A549 (cell line): ENCODE results near the gene PPP1R15A. TPM values are rescaled to one million over a fixed set of nuclear protein-coding genes. Genes with fewer than 3 reads are reported as not detected.

ENCODE experiments used
- polyA plus RNA-seq, 4 experiments: library from polyadenylated mRNA; depleted of rRNA in 3 of 4; stranded (reverse); fragments of >200 nt; fragmentation: RNase III in 1 of 4; extraction: RNeasy Plus Mini Kit Qiagen cat#74134 plus additional on column Dnase treatment in 1 of 4; gene quantifications; 2 replicates in 3 of 4; 3 replicates in 1 of 4; pipeline ENCODE4 v1.2.3, GENCODE V29; 2011 to 2017

Gene PPP1R15A
- polyA plus RNA-seq, 2 of the 4 experiments (the other 2 are of a cell fraction) = 29.7 to 74.2 TPM

Other genes starting within 250 kb of the PPP1R15A start
Only the 30 nearest of the 32 such genes appear.
- 1.8 and 2.5 TPM in 2 replicates for gene DBP, start 235.0 kb upstream of the PPP1R15A start, polyA plus RNA-seq (2011; rRNA removed)
- 3.8 to 5.5 TPM (median 4.1 TPM) in 3 replicates for gene DBP, start 235.0 kb upstream of the PPP1R15A start, polyA plus RNA-seq (2017; fragmentation: RNase III; extraction: RNeasy Plus Mini Kit Qiagen cat#74134 plus additional on column Dnase treatment)
- gene CA11, start 226.2 kb upstream of the PPP1R15A start, polyA plus RNA-seq (2011; rRNA removed) = 8.8 and 9.8 TPM in 2 replicates
- 12.8 to 21.0 TPM (median 17.5 TPM) in 3 replicates for gene CA11, start 226.2 kb upstream of the PPP1R15A start, polyA plus RNA-seq (2017; fragmentation: RNase III; extraction: RNeasy Plus Mini Kit Qiagen cat#74134 plus additional on column Dnase treatment)
- gene NTN5, start 199.4 kb upstream of the PPP1R15A start, polyA plus RNA-seq (2011; rRNA removed) = 0.22 and 0.41 TPM in 2 replicates
- gene NTN5, start 199.4 kb upstream of the PPP1R15A start, polyA plus RNA-seq (2017; fragmentation: RNase III; extraction: RNeasy Plus Mini Kit Qiagen cat#74134 plus additional on column Dnase treatment) = 0.18 to 0.44 TPM (median 0.28 TPM) in 3 replicates
- not detected in 2 replicates for gene FUT2, start 176.4 kb upstream of the PPP1R15A start, polyA plus RNA-seq (2011; rRNA removed)
- not detected in 3 replicates for gene FUT2, start 176.4 kb upstream of the PPP1R15A start, polyA plus RNA-seq (2017; fragmentation: RNase III; extraction: RNeasy Plus Mini Kit Qiagen cat#74134 plus additional on column Dnase treatment)
- 0.45 and 0.52 TPM in 2 replicates for gene MAMSTR, start 152.7 kb upstream of the PPP1R15A start, polyA plus RNA-seq (2011; rRNA removed)
- 0.33 to 0.44 TPM (median 0.40 TPM) in 3 replicates for gene MAMSTR, start 152.7 kb upstream of the PPP1R15A start, polyA plus RNA-seq (2017; fragmentation: RNase III; extraction: RNeasy Plus Mini Kit Qiagen cat#74134 plus additional on column Dnase treatment)
- gene RASIP1, start 131.8 kb upstream of the PPP1R15A start, polyA plus RNA-seq (2011; rRNA removed) = 0.33 and 0.40 TPM in 2 replicates
- gene RASIP1, start 131.8 kb upstream of the PPP1R15A start, polyA plus RNA-seq (2017; fragmentation: RNase III; extraction: RNeasy Plus Mini Kit Qiagen cat#74134 plus additional on column Dnase treatment) = 0.36 to 0.62 TPM (median 0.45 TPM) in 3 replicates
- gene IZUMO1, start 125.5 kb upstream of the PPP1R15A start, polyA plus RNA-seq (2011; rRNA removed) = not detected in 2 replicates
- gene IZUMO1, start 125.5 kb upstream of the PPP1R15A start, polyA plus RNA-seq (2017; fragmentation: RNase III; extraction: RNeasy Plus Mini Kit Qiagen cat#74134 plus additional on column Dnase treatment) = not detected in 3 replicates
- gene FUT1, start 119.8 kb upstream of the PPP1R15A start, polyA plus RNA-seq (2011; rRNA removed) = 1.4 and 1.5 TPM in 2 replicates
- 0.05 to 0.13 TPM (median 0.09 TPM) in 3 replicates for gene FUT1, start 119.8 kb upstream of the PPP1R15A start, polyA plus RNA-seq (2017; fragmentation: RNase III; extraction: RNeasy Plus Mini Kit Qiagen cat#74134 plus additional on column Dnase treatment)
- 0.06 TPM in 1 of 2 replicates, not detected in the other for gene FGF21, start 116.9 kb upstream of the PPP1R15A start, polyA plus RNA-seq (2011; rRNA removed)
- not detected in 3 replicates for gene FGF21, start 116.9 kb upstream of the PPP1R15A start, polyA plus RNA-seq (2017; fragmentation: RNase III; extraction: RNeasy Plus Mini Kit Qiagen cat#74134 plus additional on column Dnase treatment)
- 30.4 and 31.9 TPM in 2 replicates for gene BCAT2, start 61.4 kb upstream of the PPP1R15A start, polyA plus RNA-seq (2011; rRNA removed)
- gene BCAT2, start 61.4 kb upstream of the PPP1R15A start, polyA plus RNA-seq (2017; fragmentation: RNase III; extraction: RNeasy Plus Mini Kit Qiagen cat#74134 plus additional on column Dnase treatment) = 46.4 to 47.9 TPM (median 47.2 TPM) in 3 replicates
- gene HSD17B14, start 35.9 kb upstream of the PPP1R15A start, polyA plus RNA-seq (2011; rRNA removed) = 8.1 and 11.1 TPM in 2 replicates
- 10.6 to 20.9 TPM (median 19.5 TPM) in 3 replicates for gene HSD17B14, start 35.9 kb upstream of the PPP1R15A start, polyA plus RNA-seq (2017; fragmentation: RNase III; extraction: RNeasy Plus Mini Kit Qiagen cat#74134 plus additional on column Dnase treatment)
- gene PLEKHA4, start 3.8 kb upstream of the PPP1R15A start, polyA plus RNA-seq (2011; rRNA removed) = 0.34 and 0.42 TPM in 2 replicates
- gene PLEKHA4, start 3.8 kb upstream of the PPP1R15A start, polyA plus RNA-seq (2017; fragmentation: RNase III; extraction: RNeasy Plus Mini Kit Qiagen cat#74134 plus additional on column Dnase treatment) = 0.46 to 0.78 TPM (median 0.47 TPM) in 3 replicates
- not detected in 2 replicates for gene TULP2, start 26.3 kb downstream of the PPP1R15A start, polyA plus RNA-seq (2011; rRNA removed)
- gene TULP2, start 26.3 kb downstream of the PPP1R15A start, polyA plus RNA-seq (2017; fragmentation: RNase III; extraction: RNeasy Plus Mini Kit Qiagen cat#74134 plus additional on column Dnase treatment) = not detected in 3 replicates
- 58.5 and 79.5 TPM in 2 replicates for gene NUCB1, start 27.9 kb downstream of the PPP1R15A start, polyA plus RNA-seq (2011; rRNA removed)
- gene NUCB1, start 27.9 kb downstream of the PPP1R15A start, polyA plus RNA-seq (2017; fragmentation: RNase III; extraction: RNeasy Plus Mini Kit Qiagen cat#74134 plus additional on column Dnase treatment) = 154 to 182 TPM (median 174 TPM) in 3 replicates
- gene DHDH, start 61.3 kb downstream of the PPP1R15A start, polyA plus RNA-seq (2011; rRNA removed) = 0.60 and 0.78 TPM in 2 replicates
- 1.1 to 1.2 TPM (median 1.2 TPM) in 3 replicates for gene DHDH, start 61.3 kb downstream of the PPP1R15A start, polyA plus RNA-seq (2017; fragmentation: RNase III; extraction: RNeasy Plus Mini Kit Qiagen cat#74134 plus additional on column Dnase treatment)
- 120 and 134 TPM in 2 replicates for gene BAX, start 82.5 kb downstream of the PPP1R15A start, polyA plus RNA-seq (2011; rRNA removed)
- 265 to 299 TPM (median 284 TPM) in 3 replicates for gene BAX, start 82.5 kb downstream of the PPP1R15A start, polyA plus RNA-seq (2017; fragmentation: RNase III; extraction: RNeasy Plus Mini Kit Qiagen cat#74134 plus additional on column Dnase treatment)
- 4,743 and 7,067 TPM in 2 replicates for gene FTL, start 92.9 kb downstream of the PPP1R15A start, polyA plus RNA-seq (2011; rRNA removed)
- 12,141 to 13,930 TPM (median 13,921 TPM) in 3 replicates for gene FTL, start 92.9 kb downstream of the PPP1R15A start, polyA plus RNA-seq (2017; fragmentation: RNase III; extraction: RNeasy Plus Mini Kit Qiagen cat#74134 plus additional on column Dnase treatment)
- 10.3 and 16.4 TPM in 2 replicates for gene GYS1, start 120.9 kb downstream of the PPP1R15A start, polyA plus RNA-seq (2011; rRNA removed)
- gene GYS1, start 120.9 kb downstream of the PPP1R15A start, polyA plus RNA-seq (2017; fragmentation: RNase III; extraction: RNeasy Plus Mini Kit Qiagen cat#74134 plus additional on column Dnase treatment) = 23.8 to 25.0 TPM (median 24.8 TPM) in 3 replicates
- 146 and 186 TPM in 2 replicates for gene RUVBL2, start 121.5 kb downstream of the PPP1R15A start, polyA plus RNA-seq (2011; rRNA removed)
- 213 to 274 TPM (median 225 TPM) in 3 replicates for gene RUVBL2, start 121.5 kb downstream of the PPP1R15A start, polyA plus RNA-seq (2017; fragmentation: RNase III; extraction: RNeasy Plus Mini Kit Qiagen cat#74134 plus additional on column Dnase treatment)
- gene LHB, start 144.7 kb downstream of the PPP1R15A start, polyA plus RNA-seq (2011; rRNA removed) = not detected in 2 replicates
- 0.22 TPM in 1 of 3 replicates, not detected in the others for gene LHB, start 144.7 kb downstream of the PPP1R15A start, polyA plus RNA-seq (2017; fragmentation: RNase III; extraction: RNeasy Plus Mini Kit Qiagen cat#74134 plus additional on column Dnase treatment)
- gene CGB3, start 151.9 kb downstream of the PPP1R15A start, polyA plus RNA-seq (2011; rRNA removed) = not detected in 2 replicates
- 0.13 to 0.28 TPM in 2 of 3 replicates, not detected in the other for gene CGB3, start 151.9 kb downstream of the PPP1R15A start, polyA plus RNA-seq (2017; fragmentation: RNase III; extraction: RNeasy Plus Mini Kit Qiagen cat#74134 plus additional on column Dnase treatment)
- not detected in 2 replicates for gene CGB2, start 159.5 kb downstream of the PPP1R15A start, polyA plus RNA-seq (2011; rRNA removed)
- gene CGB2, start 159.5 kb downstream of the PPP1R15A start, polyA plus RNA-seq (2017; fragmentation: RNase III; extraction: RNeasy Plus Mini Kit Qiagen cat#74134 plus additional on column Dnase treatment) = not detected in 3 replicates
- gene CGB1, start 164.5 kb downstream of the PPP1R15A start, polyA plus RNA-seq (2011; rRNA removed) = not detected in 2 replicates
- 0.13 TPM in 1 of 3 replicates, not detected in the others for gene CGB1, start 164.5 kb downstream of the PPP1R15A start, polyA plus RNA-seq (2017; fragmentation: RNase III; extraction: RNeasy Plus Mini Kit Qiagen cat#74134 plus additional on column Dnase treatment)
- gene CGB5, start 171.4 kb downstream of the PPP1R15A start, polyA plus RNA-seq (2011; rRNA removed) = 0.15 and 0.23 TPM in 2 replicates
- gene CGB5, start 171.4 kb downstream of the PPP1R15A start, polyA plus RNA-seq (2017; fragmentation: RNase III; extraction: RNeasy Plus Mini Kit Qiagen cat#74134 plus additional on column Dnase treatment) = 0.53 to 0.94 TPM (median 0.71 TPM) in 3 replicates
- 0.63 and 0.95 TPM in 2 replicates for gene CGB8, start 176.7 kb downstream of the PPP1R15A start, polyA plus RNA-seq (2011; rRNA removed)
- 2.0 to 2.7 TPM (median 2.4 TPM) in 3 replicates for gene CGB8, start 176.7 kb downstream of the PPP1R15A start, polyA plus RNA-seq (2017; fragmentation: RNase III; extraction: RNeasy Plus Mini Kit Qiagen cat#74134 plus additional on column Dnase treatment)
- 0.34 and 0.56 TPM in 2 replicates for gene CGB7, start 185.3 kb downstream of the PPP1R15A start, polyA plus RNA-seq (2011; rRNA removed)
- gene CGB7, start 185.3 kb downstream of the PPP1R15A start, polyA plus RNA-seq (2017; fragmentation: RNase III; extraction: RNeasy Plus Mini Kit Qiagen cat#74134 plus additional on column Dnase treatment) = 0.63 to 0.88 TPM (median 0.79 TPM) in 3 replicates
- gene NTF4, start 192.4 kb downstream of the PPP1R15A start, polyA plus RNA-seq (2011; rRNA removed) = 0.34 and 0.37 TPM in 2 replicates
- 1.0 to 2.4 TPM (median 1.7 TPM) in 3 replicates for gene NTF4, start 192.4 kb downstream of the PPP1R15A start, polyA plus RNA-seq (2017; fragmentation: RNase III; extraction: RNeasy Plus Mini Kit Qiagen cat#74134 plus additional on column Dnase treatment)
- not detected in 2 replicates for gene KCNA7, start 200.3 kb downstream of the PPP1R15A start, polyA plus RNA-seq (2011; rRNA removed)
- not detected in 3 replicates for gene KCNA7, start 200.3 kb downstream of the PPP1R15A start, polyA plus RNA-seq (2017; fragmentation: RNase III; extraction: RNeasy Plus Mini Kit Qiagen cat#74134 plus additional on column Dnase treatment)
- gene SNRNP70, start 213.0 kb downstream of the PPP1R15A start, polyA plus RNA-seq (2011; rRNA removed) = 214 and 220 TPM in 2 replicates
- 338 to 350 TPM (median 342 TPM) in 3 replicates for gene SNRNP70, start 213.0 kb downstream of the PPP1R15A start, polyA plus RNA-seq (2017; fragmentation: RNase III; extraction: RNeasy Plus Mini Kit Qiagen cat#74134 plus additional on column Dnase treatment)
- gene LIN7B, start 241.9 kb downstream of the PPP1R15A start, polyA plus RNA-seq (2011; rRNA removed) = 4.6 and 5.4 TPM in 2 replicates
- gene LIN7B, start 241.9 kb downstream of the PPP1R15A start, polyA plus RNA-seq (2017; fragmentation: RNase III; extraction: RNeasy Plus Mini Kit Qiagen cat#74134 plus additional on column Dnase treatment) = 7.1 to 8.3 TPM (median 8.0 TPM) in 3 replicates